Hepatocyte (in vitro differentiated cells): ENCODE data around the gene CYREN.

Source experiments
- EZH2 ChIP-seq: fragments of 200-600 bp; sonication (generic); IDR thresholded peaks from 2 replicates; pipeline ENCODE4 v1.6.1; 2016; ENCODE audit warnings: antibody characterized with exemption, mild to moderate bottlenecking, borderline replicate concordance
- TF ChIP-seq, protein P1 (sequence below): fragments of 200-600 bp; sonication (generic); IDR thresholded peaks from 2 replicates; pipeline ENCODE4 v1.5.1; 2016; ENCODE audit warnings: antibody characterized with exemption, mild to moderate bottlenecking; ENCODE audit not compliant: poor library complexity

DNA sequence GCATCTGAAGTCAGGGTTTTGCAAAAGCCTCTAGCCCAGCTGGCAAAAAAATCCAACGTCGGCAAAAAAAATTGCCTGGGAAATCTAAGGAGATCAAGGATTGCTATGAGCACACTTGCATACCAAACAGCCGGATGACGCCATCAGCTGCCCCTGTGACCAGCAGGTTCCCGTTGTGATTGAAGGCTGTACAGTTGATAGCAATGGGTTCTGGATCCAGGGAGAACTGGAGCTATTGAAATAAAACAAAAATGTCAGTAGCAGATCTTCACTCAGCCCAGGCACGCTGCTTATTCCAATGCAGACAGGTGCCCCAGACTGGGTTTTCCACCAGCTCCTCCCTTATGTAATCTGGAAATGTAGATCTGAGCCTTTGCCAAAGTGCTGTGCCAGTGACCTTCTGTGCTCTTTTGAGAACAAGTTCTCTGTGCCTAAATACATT lies 18.7 kb upstream of the CYREN start:
- TF ChIP-seq, protein P1, sequence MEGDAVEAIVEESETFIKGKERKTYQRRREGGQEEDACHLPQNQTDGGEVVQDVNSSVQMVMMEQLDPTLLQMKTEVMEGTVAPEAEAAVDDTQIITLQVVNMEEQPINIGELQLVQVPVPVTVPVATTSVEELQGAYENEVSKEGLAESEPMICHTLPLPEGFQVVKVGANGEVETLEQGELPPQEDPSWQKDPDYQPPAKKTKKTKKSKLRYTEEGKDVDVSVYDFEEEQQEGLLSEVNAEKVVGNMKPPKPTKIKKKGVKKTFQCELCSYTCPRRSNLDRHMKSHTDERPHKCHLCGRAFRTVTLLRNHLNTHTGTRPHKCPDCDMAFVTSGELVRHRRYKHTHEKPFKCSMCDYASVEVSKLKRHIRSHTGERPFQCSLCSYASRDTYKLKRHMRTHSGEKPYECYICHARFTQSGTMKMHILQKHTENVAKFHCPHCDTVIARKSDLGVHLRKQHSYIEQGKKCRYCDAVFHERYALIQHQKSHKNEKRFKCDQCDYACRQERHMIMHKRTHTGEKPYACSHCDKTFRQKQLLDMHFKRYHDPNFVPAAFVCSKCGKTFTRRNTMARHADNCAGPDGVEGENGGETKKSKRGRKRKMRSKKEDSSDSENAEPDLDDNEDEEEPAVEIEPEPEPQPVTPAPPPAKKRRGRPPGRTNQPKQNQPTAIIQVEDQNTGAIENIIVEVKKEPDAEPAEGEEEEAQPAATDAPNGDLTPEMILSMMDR = no peak
- no peak for TF ChIP-seq EZH2
